ENCODE results near the gene RIN1.

The RIN1 gene

GRCh38 chr11:66285250-66285947, 50.8 kb downstream of the RIN1 start:
- TF ChIP-seq ESRRG (CRISPR knock-in tag; IDR thresholded peaks at IDR 0.05) (no peak), ZNF565 (CRISPR knock-in tag; conservative IDR thresholded peaks at IDR 0.05; ENCODE audit: low read depth) (no peak), RARB (CRISPR knock-in tag; IDR thresholded peaks at IDR 0.05) (no peak), ARNTL (CRISPR knock-in tag; IDR thresholded peaks at IDR 0.05; ENCODE audit: borderline replicate concordance, low read depth) (no peak), ZNF8 (CRISPR knock-in tag; IDR thresholded peaks at IDR 0.05) (no peak), ISL1 (CRISPR knock-in tag; IDR thresholded peaks at IDR 0.05) (no peak), OSR1 (CRISPR knock-in tag; IDR thresholded peaks at IDR 0.05) (no peak)
- ATAC-seq = no peak

DNA sequence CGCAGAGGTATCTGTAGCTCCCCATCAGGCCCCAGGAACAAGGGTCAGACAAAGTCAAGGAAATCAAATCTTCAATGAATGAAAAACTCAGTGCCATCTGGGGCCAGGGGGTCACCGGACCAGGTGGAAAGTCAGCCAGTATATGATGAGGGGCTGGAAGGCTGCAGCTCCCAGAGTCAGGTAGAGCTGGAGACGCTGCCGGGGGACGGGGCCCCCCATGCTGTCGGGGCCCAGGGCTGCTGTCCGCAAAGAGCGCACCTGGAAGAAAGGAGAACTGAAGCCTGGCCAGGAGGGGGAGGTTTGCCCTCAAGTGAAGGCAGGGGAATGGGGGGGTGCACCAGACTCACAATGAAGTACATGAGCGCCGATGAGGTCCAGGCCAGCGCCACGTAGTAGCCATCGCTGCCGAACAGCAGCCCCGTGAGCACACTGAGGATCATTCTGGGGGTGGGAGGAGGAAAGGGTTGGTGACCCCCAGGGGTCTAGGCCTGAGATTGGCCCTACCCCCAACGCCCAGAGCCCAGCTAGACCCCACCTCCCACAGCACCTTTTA, 51.6 kb downstream of the RIN1 start:
- no peak for ATAC-seq

DNA sequence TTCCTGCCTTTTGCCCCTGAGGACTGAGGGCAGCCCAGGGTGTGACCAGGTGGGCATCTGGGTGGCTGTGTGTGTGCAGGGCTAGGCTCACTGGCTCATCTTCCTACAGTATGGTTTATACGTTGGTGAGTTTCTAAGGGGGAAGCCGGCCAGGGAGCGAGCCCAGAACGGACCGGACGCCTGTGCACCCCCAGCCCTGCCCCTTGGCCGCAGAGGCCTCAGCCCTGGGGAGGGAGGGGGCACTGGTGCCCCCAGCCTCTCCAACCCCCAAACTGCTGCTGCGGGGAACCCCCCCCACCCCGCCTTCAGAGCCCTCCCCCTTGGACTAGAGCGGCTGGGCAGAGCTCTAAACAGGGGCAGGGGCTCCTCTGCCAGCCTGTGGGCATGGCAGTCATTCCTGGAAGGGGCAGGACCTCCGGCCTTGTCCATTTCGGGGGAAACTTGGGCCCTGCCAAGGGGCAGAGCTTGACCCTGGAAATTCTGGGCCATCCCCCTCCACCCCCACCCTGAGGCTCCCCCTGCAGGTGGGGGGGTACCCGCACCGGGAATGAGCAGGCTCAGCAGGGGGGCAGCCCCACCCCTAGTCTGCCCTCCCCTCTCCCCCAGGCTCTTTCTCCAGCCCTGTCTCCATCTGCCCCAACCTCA, 52.7 kb downstream of the RIN1 start:
- ATAC-seq = no peak
- no peak for TF ChIP-seq SNAI2 (CRISPR knock-in tag; IDR thresholded peaks at IDR 0.05)
- no peak for TF ChIP-seq ARNTL (CRISPR knock-in tag; IDR thresholded peaks at IDR 0.05; ENCODE audit: borderline replicate concordance, low read depth)
- no peak for TF ChIP-seq PPARA (CRISPR knock-in tag; IDR thresholded peaks at IDR 0.05; ENCODE audit: borderline replicate concordance)
- no peak for TF ChIP-seq RARB (CRISPR knock-in tag; IDR thresholded peaks at IDR 0.05)
- no peak for TF ChIP-seq CREB5 (CRISPR knock-in tag; IDR thresholded peaks at IDR 0.05; ENCODE audit: low read depth)
- TF ChIP-seq PATZ1 (CRISPR knock-in tag; IDR thresholded peaks at IDR 0.05; ENCODE audit: borderline replicate concordance) = no peak

More for the DNA sequence above, 51.6 kb downstream of the RIN1 start:
- TF ChIP-seq ESRRG (CRISPR knock-in tag; IDR thresholded peaks at IDR 0.05) (no peak), POU6F1 (CRISPR knock-in tag; IDR thresholded peaks at IDR 0.05; ENCODE audit: borderline replicate concordance, low read depth) (no peak), GLIS3 (CRISPR knock-in tag; IDR thresholded peaks at IDR 0.05) (no peak), ZC3H10 (CRISPR knock-in tag; IDR thresholded peaks at IDR 0.05) (no peak), OSR1 (CRISPR knock-in tag; IDR thresholded peaks at IDR 0.05) (no peak), PPARA (CRISPR knock-in tag; IDR thresholded peaks at IDR 0.05; ENCODE audit: borderline replicate concordance) (no peak), TCF4 (CRISPR knock-in tag; IDR thresholded peaks at IDR 0.05; ENCODE audit: borderline replicate concordance) (no peak), ARNTL (CRISPR knock-in tag; IDR thresholded peaks at IDR 0.05; ENCODE audit: borderline replicate concordance, low read depth) (no peak), CSDC2 (CRISPR knock-in tag; IDR thresholded peaks at IDR 0.05) (no peak)

DNA sequence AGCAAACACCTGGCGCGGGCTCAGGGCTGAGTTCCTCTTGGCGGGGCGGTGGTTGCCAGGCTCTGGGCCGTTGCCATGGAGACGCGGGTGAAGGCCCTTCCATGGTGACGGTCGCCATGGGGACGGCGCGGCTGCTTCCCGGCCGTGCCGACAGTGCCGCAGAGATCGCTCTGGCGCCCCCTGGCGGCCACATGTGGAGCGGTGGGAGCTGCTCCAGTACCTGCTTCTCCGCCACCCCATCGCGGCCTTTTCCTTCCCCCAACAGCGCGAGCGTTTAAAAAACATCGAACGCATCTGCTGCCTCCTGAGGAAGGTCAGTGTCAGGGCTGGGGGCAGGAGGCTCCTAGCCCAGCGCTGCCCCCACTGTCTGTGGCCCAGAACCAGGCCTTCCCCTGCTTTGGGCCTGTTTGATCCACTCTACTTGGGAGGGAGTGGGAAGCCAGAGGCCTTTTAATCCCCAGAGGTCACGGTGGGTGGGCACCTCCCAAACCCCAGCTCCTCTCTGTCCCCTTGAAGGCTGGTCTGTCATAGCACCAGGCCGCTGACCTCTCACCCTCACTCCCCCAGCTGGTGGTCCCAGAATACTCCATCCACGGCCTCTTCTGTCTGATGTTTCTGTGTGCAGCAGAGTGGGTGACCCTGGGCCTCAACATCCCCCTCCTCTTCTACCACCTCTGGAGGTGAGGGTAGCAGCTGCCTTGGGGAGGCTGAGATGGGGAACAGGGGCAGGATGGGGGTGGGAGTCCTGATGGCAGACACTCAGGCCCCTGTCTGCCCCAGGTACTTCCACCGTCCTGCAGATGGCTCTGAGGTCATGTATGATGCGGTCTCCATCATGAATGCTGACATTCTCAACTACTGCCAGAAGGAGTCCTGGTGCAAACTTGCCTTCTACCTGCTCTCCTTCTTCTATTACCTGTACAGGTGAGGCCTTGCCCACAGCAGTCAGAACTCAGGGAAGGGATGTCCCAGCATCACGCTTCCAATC, 53.5 kb downstream of the RIN1 start:
- TF ChIP-seq SNAI2 (CRISPR knock-in tag; IDR thresholded peaks at IDR 0.05) (no peak), ESRRG (CRISPR knock-in tag; IDR thresholded peaks at IDR 0.05) (0 out of 2 replicates have a peak, but pooled peaks have one; percentile 52)
- peak; percentile 88 for ATAC-seq

Data from SK-N-SH treated with all-trans-retinoic acid at 6 μM for 48 hours (cell line).